ENCODE measurements around the gene SLC24A3.
"Not testable (repeated sequence)": the region's sequence is repeated elsewhere in the genome, so short reads cannot be mapped to it uniquely, and the experiment has no call there.

The SLC24A3 gene

GRCh38 chr20:19609642-19610223 is 397.3 kb downstream of the SLC24A3 start:
- DNase-seq: no peak

GRCh38 chr20:19615629-19616028 is 403.2 kb downstream of the SLC24A3 start:
- no peak for DNase-seq

GRCh38 chr20:19616081-19616480 is 403.6 kb downstream of the SLC24A3 start:
- DNase-seq: no peak

- no peak for DNase-seq
Measured at GRCh38 chr20:19616620-19617019, 404.2 kb downstream of the SLC24A3 start.

- DNase-seq: no peak
Measured at GRCh38 chr20:19617256-19617655, 404.8 kb downstream of the SLC24A3 start.

GRCh38 chr20:19618711-19619110 is 406.3 kb downstream of the SLC24A3 start:
- DNase-seq: no peak

GRCh38 chr20:19619904-19620430 is 407.5 kb downstream of the SLC24A3 start:
- DNase-seq: no peak

GRCh38 chr20:19620446-19620845 is 408.0 kb downstream of the SLC24A3 start:
- no peak for DNase-seq

GRCh38 chr20:19621072-19621471 is 408.6 kb downstream of the SLC24A3 start:
- DNase-seq: no peak

GRCh38 chr20:19624221-19624965 is 412.0 kb downstream of the SLC24A3 start:
- no peak for DNase-seq

- DNase-seq: no peak
Measured at GRCh38 chr20:19625426-19625825, 413.0 kb downstream of the SLC24A3 start.

GRCh38 chr20:19626896-19627295 is 414.5 kb downstream of the SLC24A3 start:
- no peak for DNase-seq

GRCh38 chr20:19628570-19629134 is 416.2 kb downstream of the SLC24A3 start:
- no peak for DNase-seq

- DNase-seq: no peak
Measured at GRCh38 chr20:19631410-19631809, 419.0 kb downstream of the SLC24A3 start.

- DNase-seq: no peak
Measured at GRCh38 chr20:19633985-19634384, 421.5 kb downstream of the SLC24A3 start.

GRCh38 chr20:19639471-19640045 is 427.1 kb downstream of the SLC24A3 start:
- DNase-seq: not testable (repeated sequence)

- no peak for DNase-seq
Measured at GRCh38 chr20:19642860-19643259, 430.4 kb downstream of the SLC24A3 start.

GRCh38 chr20:19644085-19644484 is 431.6 kb downstream of the SLC24A3 start:
- DNase-seq: no peak

- DNase-seq: no peak
Measured at GRCh38 chr20:19646963-19647362, 434.5 kb downstream of the SLC24A3 start.

GRCh38 chr20:19648024-19648423 is 435.6 kb downstream of the SLC24A3 start:
- DNase-seq: no peak

- DNase-seq: no peak
Measured at GRCh38 chr20:19649041-19649440, 436.6 kb downstream of the SLC24A3 start.

GRCh38 chr20:19652591-19653026 is 440.2 kb downstream of the SLC24A3 start:
- no peak for DNase-seq

- DNase-seq: no peak
Measured at GRCh38 chr20:19653327-19653726, 440.9 kb downstream of the SLC24A3 start.

GRCh38 chr20:19654921-19655320 is 442.5 kb downstream of the SLC24A3 start:
- DNase-seq: no peak

All from activated effector memory CD4-positive, alpha-beta T cell treated with Interleukin-2 at 50 U/mL for 16 hours (primary cell).